GM21360 (cell line): ENCODE results near the gene PAX7.

Experiments
- ATAC-seq: cut with Tn5 transposase; IDR thresholded peaks from one replicate; pipeline ENCODE4 v1.9.1; 2021; ENCODE audit warnings: mild to moderate bottlenecking, moderate library complexity; ENCODE audit not compliant: unreplicated experiment

Gene PAX7

GRCh38 chr1:18618546-18619466 lies 11.8 kb upstream of the PAX7 start:
- ATAC-seq = no peak

DNA sequence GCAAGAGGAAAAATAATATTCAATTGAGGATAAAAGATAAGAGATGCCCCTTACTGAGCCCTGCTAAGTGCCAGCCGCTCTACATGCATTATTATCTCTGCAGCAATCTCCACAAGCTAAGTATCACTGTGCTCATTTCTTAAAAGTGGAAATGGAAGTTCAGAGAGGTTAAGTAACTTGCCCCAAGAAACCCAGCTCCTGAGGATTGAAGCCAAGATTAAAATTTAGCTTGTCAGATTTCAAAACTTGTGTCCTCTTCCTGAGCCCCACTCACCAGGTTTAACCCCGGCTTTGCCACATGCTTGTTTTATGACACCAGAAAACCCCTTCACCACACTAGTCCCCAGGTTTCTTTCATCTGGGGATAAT lies 11.2 kb upstream of the PAX7 start:
- ATAC-seq = no peak

GRCh38 chr1:18628511-18628910 lies 2.1 kb upstream of the PAX7 start:
- ATAC-seq = no peak

GRCh38 chr1:18629659-18630510 lies 761 bp upstream of the PAX7 start:
- ATAC-seq = no peak

- ATAC-seq = no peak
These were observed 1.0 kb downstream of the PAX7 start for GRCh38 chr1:18631496-18632217.

- ATAC-seq = no peak
These were observed 1.6 kb downstream of the PAX7 start for GRCh38 chr1:18632218-18632588.

DNA sequence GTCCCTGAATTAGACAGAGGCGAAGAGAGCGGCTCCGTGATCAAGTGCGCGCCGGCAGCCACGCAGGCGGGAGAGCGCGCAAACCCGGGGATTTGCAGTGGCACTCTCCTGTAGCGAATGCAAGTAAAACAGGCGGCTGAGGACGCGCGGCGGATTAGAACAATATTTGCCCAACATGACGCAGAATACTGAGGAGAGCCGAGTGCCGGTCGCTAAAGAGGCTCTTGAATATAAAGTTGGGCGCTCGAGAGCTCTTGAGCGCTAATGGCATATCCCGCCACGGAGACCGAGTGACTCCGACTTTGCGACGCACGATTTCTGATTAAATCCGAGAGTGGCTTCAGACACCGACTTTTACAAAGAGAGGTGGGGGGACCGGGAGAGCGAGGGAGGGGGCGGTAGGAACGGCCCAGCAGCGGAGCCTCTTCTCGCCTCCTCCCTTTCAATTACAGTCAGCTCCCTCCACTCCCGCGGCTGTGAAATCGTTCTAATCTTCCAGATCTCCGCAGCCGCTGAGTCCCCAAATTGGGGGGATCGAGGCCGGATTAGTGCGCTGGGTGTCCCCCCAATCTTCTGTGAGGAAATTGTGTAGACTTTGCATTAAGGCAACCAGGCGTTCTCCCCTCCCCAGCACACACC lies 2.3 kb downstream of the PAX7 start:
- ATAC-seq = no peak

DNA sequence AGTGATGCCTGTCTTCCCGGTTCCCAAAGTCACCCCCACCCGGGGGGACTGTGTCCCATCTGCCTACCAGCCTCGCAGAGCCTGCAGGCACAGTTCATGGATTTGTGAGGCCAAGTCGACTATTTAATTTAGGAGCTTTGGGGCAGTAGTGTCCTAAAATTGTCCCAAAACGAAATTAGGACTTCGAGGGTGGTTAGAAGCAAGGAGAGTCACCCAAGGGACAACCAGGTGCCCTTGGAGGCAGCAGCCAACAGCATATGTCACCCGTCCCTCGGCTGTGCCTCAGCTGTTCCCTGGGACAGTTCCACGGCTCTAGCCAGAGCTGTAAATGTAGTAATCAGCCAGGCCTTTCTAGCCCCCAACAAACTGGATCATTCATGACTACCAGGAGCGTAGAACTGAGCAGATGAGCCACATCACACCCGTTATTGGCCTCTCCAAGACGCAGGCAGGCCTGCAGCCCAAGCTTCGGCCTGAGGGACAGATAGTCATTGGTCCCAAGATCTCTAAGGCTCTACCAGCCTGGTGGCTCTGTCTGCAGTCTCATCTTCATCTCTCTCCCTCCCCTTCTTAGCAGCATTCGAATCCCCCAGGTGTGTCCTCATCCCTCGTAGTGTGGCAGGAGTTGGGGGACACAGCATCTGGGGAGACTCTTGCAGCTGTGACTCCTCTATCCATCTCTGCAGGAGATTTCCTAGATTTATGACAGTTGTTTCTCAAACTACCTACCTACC lies 2.9 kb downstream of the PAX7 start:
- ATAC-seq = no peak

DNA sequence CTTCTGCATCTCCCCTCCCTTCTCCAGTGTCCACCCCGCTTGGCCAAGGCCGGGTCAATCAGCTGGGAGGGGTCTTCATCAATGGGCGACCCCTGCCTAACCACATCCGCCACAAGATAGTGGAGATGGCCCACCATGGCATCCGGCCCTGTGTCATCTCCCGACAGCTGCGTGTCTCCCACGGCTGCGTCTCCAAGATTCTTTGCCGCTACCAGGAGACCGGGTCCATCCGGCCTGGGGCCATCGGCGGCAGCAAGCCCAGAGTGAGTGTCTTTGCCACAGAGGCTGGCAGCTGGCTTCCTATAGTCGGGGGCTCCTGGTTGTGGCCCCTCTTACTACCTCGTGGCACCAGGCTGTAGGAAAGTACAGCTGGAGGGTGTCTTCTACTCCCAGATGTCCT lies 3.6 kb downstream of the PAX7 start:
- no peak for ATAC-seq

DNA sequence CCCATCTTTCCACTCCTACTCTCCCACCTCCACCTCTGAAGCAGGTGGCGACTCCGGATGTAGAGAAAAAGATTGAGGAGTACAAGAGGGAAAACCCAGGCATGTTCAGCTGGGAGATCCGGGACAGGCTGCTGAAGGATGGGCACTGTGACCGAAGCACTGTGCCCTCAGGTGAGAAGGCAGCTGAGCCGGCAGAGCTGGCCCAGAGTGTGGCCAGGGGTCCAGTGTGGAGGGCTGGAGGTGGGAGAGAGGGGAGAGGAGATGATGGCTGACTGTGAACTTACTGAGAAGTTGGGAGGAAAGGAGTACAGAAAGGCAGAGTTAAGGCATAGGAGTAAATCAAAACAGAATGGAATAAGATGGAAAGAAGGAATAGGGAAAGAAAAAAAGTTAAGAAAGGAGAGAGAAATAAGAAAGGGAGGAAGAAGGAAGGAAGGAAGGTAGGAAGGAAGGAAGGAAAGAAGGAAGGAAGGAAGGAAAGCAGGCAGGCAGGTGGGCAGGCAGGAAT lies 4.5 kb downstream of the PAX7 start:
- no peak for ATAC-seq

DNA sequence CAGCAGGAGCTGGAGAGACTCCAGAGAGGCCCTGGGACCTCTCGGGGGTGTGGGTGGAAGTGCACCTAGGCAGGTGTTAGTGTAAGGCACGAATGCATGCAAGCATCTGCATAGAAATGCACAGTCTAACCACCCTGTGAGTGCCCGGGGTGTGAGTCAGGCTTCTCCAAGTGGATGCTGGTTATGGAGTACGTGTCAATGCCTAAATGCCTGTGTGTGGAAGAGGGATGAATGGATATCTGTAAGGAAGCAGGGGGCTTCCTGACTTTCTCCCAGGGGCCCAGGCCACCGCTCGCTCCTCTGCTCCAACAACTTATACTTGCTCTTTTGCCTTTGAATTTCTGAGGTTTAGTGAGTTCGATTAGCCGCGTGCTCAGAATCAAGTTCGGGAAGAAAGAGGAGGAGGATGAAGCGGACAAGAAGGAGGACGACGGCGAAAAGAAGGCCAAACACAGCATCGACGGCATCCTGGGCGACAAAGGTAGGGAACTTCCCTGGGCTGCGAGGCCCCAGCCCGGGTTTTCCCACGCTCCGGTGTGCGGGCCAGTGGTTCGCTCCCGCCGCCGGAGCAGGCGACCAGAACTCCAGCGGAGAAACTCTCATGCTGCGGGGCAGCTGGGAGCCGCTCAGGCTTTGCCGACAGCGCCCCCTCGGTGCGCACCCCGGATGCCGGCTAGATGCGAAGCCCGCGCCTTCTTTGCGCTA lies 5.4 kb downstream of the PAX7 start:
- ATAC-seq = no peak

DNA sequence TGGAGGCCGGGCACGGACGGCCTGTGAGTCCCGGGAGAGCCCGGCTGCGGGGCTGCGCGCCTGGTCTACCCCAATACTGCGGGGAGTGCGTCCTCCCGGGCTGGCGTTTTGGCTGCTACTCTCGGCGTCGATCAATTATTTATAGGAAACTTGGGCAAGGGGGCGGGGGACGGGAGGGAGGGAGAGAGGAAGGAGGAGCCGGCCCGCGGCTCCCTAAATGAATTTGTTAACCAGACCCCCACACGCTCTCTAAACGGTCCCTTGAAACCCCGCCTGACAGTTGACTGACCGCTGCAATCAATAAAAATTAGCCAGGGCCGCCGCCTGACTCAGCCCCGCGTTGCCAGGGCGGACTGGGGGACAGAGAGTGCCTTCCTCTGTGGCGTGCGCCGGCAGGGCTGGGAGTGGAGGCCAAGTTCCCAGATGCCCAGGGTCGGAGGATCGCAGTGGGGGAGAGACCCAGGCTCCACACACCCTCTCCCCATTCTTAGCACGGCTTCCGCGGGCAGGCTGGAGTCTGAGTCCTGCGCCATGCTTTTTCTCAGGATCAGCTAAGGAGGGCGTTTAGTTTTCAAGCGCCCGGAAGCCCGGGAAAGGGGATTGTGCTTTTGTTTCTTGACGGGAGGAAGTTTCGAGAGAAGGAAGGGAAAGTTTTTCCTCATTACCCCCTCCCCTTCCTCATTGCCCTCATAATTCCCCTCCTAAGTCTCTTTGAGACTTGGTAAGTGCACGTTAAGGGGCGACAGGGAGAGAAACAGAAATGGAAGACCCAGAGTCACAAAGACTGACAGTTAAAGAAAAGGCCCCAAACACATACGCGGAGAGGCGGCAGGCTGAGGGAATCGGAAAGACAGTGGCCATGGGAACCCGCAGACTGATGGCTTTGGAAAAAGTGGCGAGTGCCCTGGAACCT lies 6.2 kb downstream of the PAX7 start:
- ATAC-seq = no peak

GRCh38 chr1:18637511-18637960 lies 6.9 kb downstream of the PAX7 start:
- ATAC-seq = no peak

DNA sequence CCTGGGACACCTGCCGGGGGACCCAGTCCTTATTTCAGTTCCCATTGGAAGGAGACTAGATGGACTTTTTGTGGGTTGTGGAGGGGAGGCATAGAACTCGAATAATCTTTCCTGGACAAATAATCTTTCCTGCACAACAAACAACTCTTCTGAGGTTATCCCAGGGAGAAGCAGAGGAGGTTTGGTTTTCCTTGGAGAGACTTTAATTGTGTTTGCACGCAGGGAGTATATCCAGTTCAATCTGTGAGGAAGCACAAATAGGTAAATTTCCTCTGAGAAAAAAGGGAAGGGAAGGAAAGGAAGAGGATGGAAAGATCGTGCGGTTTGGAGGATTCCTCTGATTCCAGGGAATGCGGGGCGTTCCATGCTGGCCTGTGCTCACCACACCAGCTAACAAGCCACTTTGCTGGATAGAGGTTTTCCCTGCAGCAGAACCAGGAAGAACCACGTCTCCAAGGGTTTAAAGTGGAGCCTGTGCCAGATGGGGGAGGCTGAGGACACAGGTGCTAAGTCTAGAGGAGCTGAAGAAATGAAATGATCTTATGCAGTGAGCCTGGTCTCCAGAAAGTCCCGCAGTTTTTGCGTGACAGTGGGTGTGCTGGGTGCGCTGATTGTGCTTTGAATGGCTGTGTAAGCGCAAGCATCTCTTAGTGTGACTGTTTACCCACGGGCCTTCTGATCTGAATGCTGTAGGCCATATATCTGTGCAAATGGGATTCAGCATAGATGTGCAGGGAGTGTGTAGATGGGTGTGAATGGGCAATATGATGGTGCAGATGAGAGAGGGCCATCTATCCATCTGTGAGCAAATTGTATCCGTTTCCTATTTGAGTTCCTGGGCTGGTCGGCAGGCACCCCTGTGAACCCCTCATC lies 7.6 kb downstream of the PAX7 start:
- ATAC-seq = no peak

DNA sequence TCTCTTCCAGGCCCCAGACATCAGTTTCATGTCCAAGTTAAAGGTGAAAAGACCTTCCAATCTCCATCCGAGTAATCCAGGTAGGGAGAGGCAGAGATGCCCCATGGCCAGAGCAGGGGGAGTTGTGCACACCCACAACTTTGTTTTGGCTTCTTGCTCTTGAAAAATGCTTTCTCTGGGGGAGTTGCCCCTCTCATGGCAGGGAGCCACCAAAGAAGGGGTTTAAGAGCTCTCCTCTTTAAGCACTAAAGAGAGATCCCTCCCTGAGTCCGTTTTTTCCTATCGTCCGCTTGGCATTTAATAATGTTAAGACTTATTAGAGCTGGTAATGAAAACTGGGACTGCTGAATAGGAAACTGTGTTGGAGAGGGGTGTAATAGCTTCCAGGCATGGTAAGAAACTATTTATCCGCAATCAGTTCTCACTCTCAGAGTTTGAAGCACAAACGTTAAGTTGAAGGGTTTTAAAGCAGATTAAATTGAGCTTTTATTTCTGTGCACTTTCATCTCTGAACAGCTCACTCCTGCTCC lies 8.3 kb downstream of the PAX7 start:
- ATAC-seq = no peak

GRCh38 chr1:18639368-18640055 lies 8.9 kb downstream of the PAX7 start:
- ATAC-seq = no peak
